Body of pancreas (tissue), 4 donors: ENCODE measurements around the gene TMEM43.

ENCODE experiments used
- POLR2A ChIP-seq, 3 donors: fragments of 450-650 bp; IDR thresholded peaks; one replicate each; pipeline ENCODE4 v1.6.1; 2016; ENCODE audit warnings: antibody characterized with exemption in 3 of 3, mild to moderate bottlenecking in 2 of 3
- TF ChIP-seq, protein P1 (sequence below), 7 experiments: fragments of 450-650 bp in 4 of 7; fragments of 200-600 bp in 3 of 7; sonication (generic) in 3 of 7; IDR thresholded peaks; one replicate each; pipeline ENCODE4 v1.5.1; 2016 to 2019; ENCODE audit warnings: antibody characterized with exemption in 7 of 7

DNA sequence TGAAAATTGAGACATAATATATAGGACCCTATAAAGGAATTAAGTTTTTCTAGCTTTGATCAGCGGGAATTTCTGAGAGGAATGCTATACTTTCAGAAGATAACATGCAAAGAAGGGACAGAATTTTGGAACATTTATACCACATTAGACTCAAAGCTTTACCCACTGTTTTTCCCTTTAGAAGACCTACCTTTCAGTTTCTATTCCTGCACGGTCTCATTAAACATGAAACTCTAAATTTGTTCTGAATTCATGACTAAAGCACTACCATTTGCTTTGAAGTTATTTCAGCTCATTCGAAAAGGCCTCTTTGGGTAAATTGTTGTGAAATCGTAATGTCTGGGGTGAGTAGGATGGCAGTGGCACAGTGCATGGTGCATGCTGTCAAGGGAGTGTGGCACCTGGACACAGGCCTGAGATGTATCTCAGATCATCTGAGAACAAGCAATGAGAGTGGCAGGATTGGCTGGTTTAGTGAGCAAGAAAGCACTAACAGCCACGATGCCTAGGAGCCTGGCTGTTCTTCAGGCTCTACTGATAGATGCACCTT, 42.7 kb upstream of the TMEM43 start:
- TF ChIP-seq POLR2A (IDR thresholded peaks at IDR 0.05) = no peak
- TF ChIP-seq, protein P1, sequence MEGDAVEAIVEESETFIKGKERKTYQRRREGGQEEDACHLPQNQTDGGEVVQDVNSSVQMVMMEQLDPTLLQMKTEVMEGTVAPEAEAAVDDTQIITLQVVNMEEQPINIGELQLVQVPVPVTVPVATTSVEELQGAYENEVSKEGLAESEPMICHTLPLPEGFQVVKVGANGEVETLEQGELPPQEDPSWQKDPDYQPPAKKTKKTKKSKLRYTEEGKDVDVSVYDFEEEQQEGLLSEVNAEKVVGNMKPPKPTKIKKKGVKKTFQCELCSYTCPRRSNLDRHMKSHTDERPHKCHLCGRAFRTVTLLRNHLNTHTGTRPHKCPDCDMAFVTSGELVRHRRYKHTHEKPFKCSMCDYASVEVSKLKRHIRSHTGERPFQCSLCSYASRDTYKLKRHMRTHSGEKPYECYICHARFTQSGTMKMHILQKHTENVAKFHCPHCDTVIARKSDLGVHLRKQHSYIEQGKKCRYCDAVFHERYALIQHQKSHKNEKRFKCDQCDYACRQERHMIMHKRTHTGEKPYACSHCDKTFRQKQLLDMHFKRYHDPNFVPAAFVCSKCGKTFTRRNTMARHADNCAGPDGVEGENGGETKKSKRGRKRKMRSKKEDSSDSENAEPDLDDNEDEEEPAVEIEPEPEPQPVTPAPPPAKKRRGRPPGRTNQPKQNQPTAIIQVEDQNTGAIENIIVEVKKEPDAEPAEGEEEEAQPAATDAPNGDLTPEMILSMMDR (IDR thresholded peaks at IDR 0.05) = no peak
